HG03439 (cell line): ENCODE data around the gene RTCB.
"Not testable (repeated sequence)": the region's sequence is repeated elsewhere in the genome, so short reads cannot be mapped to it uniquely, and the experiment has no call there.

Experiments used
- ATAC-seq: cut with Tn5 transposase; IDR thresholded peaks from one replicate; pipeline ENCODE4 v1.9.1; 2021; ENCODE audit warnings: mild to moderate bottlenecking, moderate library complexity; ENCODE audit not compliant: unreplicated experiment

The RTCB gene

DNA sequence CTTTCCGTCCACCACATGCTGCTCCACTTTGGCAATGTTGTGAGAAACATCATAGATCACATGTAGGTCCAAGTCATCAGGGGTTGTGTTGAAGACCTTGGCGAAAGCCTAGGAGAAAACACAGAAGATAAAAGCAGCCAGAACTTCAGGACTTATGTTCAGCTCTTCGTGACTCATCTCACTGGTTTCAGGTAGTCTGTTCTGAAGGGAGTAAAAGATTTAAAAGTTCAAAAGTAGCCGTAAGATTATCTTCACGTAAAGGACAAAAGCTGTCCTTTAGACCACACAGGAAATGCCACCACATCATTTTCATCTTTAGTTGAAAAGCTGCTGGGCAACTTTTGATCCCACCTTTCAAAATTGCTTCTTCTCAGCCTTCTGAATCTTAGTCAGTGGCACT, 16.9 kb downstream of the RTCB start:
- no peak for ATAC-seq

- no peak for ATAC-seq
Observed at GRCh38 chr22:32389685-32390084, 22.4 kb downstream of the RTCB start.

GRCh38 chr22:32385681-32386080, 26.4 kb downstream of the RTCB start:
- ATAC-seq: no peak

GRCh38 chr22:32380991-32381390, 31.1 kb downstream of the RTCB start:
- no peak for ATAC-seq

DNA sequence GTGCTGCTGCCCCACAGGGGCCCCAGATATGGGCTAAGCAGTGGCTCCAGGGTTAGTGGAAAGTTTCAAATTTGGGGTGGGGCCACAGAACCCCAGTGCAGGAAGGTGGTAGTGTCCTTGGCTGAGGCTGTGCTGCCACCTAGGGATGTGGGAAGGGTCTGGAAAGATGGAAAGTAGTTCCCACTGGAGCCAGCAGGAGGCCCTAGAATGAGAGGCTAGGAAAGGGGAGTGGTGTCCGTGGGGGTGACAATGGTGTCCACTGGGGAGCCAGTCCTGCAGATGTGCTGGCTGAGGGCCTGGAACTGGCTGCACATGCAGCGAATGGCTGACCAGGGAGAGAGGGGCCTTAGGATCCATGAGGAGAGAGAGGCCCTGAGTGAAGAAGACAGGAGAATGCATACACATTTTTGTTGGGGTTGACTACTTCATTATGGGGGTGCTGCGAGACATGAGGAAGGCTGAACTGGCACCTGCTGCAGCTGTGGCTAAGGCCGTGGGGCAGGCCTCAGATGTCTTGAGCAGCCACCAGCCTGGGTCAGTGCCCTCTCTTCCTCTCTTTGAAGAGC, 33.3 kb downstream of the RTCB start:
- ATAC-seq: no peak

DNA sequence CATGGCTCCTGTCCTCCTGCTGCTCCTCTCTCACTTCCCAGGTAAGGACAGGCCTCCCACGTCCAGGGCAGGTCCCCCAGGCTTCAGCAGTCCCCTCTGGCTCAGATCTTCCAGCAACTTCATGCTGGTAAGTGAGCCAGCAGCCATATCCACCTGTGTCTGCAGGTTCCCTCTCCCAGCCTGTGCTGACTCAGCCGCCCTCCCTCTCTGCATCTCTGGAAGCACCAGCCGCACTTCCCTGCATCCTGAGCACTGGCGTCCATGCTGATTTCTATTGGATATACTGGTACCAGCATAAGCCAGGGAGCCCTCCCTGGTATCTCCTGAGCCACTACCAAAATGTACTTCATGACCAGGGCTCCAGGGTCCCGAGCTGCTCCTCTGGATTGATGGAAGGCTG, 35.4 kb downstream of the RTCB start:
- no peak for ATAC-seq

GRCh38 chr22:32375678-32376450, 36.2 kb downstream of the RTCB start:
- no peak for ATAC-seq

- no peak for ATAC-seq
Observed at GRCh38 chr22:32364210-32364609, 47.8 kb downstream of the RTCB start.

DNA sequence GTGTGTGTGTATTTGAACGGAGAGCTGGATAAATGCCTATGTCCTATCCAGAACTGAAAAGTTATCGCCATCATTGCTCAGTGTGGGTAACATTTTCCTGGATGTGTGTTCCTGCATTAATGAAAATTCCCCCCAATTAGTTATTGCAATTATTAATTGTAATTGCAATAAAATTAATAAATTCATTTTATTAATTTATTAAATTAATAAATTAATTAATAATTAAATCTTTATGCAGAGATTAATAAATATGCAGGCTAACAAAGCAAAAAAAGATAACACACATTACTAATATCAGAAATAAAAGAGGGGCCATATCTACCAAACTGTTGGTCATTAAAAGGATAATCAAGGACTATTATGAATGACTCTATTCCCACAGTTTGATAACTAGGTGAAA, 50.8 kb downstream of the RTCB start:
- ATAC-seq: no peak

DNA sequence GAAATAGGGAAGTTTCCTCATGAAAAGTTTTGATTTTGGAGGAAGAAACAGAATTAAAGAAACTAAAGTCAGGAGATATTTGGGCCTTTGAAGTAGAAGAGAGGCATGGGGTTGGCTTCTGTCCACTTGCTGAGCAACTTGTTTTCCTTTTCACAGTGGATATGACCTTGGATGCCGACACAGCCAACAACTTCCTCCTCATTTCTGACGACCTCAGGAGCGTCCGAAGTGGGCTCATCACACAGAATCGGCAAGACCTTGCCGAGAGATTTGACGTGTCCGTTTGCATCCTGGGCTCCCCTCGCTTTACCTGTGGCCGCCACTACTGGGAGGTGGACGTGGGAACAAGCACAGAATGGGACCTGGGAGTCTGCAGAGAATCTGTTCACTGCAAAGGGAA, 52.0 kb downstream of the RTCB start:
- ATAC-seq: not testable (repeated sequence)

GRCh38 chr22:32357567-32357966, 54.5 kb downstream of the RTCB start, which contains the start of gene RFPL3:
RFPL3 (plus strand) TSS chr22:32357867; CDS start chr22:32358072, 205 bp downstream.
- not testable (repeated sequence) for ATAC-seq

GRCh38 chr22:32355760-32356159, 56.3 kb downstream of the RTCB start:
- ATAC-seq: no peak

DNA sequence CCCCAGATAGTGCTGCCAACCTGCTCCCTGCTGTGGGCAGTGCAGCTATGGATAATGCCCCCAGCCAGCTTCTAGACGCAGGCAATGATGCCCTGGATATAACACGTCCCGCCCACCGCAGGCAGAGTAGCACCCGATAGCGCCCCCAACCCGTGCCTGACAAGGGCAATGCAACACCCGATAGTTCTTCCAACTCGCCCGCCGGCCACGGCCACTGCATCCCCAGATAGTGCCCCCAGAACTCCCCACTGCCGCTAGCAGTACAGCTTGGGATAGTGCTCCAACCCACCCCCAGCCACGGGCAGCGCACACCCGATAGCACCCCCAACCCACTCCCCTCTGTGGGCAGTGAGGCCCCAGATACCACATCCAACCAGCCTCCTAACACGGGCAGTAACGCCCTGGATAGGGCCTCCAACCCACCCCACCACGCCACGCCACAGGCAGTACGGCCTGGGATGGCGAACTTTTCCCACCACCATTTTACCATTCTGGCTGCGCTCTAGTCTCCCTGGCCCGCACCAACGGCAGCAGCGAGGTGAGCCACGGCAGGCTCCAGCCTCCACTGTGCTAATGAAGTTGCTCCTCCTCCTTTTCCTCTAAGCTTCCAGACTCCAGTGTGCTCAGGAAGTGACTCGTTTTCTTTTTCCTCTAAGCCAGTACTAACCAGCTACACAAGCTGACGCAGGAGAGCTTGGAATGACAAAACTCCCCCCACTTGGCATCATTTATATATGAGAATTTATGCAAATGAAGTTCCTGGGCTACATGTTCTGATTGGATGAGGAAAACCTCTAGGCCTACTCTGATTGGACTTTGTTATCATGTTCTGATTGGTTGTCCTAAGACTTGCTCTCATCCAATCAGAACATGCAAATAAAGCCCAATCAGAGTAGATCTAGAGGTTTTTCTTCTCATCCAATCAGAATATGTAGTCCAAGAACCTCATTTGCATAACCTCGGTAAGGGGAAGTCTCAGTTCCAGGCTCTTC, 57.4 kb downstream of the RTCB start:
- ATAC-seq: no peak

DNA sequence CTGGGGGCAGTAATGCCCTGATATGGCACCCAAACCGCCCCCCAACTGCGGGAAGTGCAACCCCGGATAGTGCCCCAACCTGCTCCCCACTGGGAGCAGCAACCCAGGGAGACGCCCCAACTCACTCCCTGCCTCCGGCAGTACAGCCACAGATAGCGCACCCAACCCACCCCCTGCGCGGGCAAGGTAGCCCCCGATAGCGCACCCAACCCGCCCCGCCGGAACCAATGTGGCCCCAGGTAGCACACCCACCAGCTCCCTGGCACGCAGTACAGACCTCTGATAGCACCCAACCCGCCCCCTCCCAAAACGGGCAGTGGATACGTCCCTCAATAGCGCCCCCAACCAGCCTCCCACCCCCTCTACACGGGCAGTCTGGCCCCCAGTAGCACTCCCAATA, 58.2 kb downstream of the RTCB start:
- ATAC-seq: no peak

GRCh38 chr22:32353292-32353691, 58.8 kb downstream of the RTCB start:
- no peak for ATAC-seq

- ATAC-seq: no peak
Observed at GRCh38 chr22:32352681-32353080, 59.4 kb downstream of the RTCB start.

DNA sequence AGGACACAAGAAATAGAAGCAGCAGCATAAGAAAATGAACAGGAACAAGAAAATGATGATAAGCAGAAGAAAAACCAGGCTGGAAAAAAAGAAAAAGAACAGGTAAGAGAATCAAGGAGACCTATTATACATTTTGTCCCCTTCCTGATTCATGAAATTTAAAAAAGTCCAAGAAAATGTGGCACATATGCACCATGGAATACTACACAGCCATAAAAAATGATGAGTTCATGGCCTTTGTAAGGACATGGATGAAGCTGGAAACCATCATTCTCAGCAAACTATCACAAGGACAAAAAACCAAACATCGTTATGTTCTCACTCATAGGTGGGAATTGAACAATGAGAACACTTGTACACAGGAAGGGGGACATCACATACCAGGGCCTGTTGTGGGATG, 60.2 kb downstream of the RTCB start:
- ATAC-seq: not testable (repeated sequence)

DNA sequence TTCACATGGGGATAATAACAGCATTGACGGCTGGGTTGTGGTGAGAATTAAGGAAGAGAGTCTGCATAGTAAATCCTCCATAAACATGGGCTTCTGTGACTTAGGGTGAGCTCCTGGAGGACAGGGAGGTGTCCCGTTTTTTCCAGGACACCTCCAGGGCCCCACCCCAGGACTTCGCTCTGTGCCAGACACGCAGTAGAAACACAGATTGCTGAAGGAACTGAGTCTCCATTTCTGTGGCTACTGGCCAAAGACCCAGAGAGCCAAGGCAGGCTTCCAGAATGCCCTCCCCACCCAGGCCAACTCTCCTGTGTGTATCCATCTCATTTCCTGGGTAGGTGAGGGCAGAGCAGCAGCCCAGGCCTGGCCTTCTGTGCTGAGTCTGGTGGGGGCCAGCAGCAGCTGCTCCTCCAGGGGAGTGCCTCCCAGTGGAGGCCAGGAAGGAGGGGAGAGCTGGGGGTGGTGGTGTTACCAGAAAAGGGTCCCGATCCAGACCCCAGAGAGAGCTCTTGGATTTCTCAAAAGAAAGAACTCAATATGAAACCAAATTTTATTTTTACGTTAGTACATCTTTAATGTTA, 63.9 kb downstream of the RTCB start:
- ATAC-seq: no peak

DNA sequence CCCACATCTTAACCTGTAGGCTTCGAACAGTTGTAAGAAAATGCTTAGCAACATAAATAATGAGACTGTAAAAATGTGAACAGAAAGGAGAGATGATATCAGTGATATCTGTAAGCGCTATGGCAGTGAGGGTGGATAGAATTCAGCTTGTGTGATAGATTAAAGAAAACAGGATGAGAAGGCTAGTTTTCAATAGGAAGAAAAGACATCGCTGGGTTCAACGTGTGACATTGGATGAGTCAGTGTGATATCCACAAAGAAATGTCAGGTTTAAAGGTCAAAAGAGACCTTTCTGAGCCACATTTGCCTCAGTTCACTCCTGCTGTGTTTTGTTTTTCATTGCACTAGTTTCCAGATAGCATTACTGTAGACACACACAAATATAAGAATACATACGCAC, 68.1 kb downstream of the RTCB start:
- no peak for ATAC-seq

GRCh38 chr22:32342977-32343376, 69.1 kb downstream of the RTCB start:
- no peak for ATAC-seq

DNA sequence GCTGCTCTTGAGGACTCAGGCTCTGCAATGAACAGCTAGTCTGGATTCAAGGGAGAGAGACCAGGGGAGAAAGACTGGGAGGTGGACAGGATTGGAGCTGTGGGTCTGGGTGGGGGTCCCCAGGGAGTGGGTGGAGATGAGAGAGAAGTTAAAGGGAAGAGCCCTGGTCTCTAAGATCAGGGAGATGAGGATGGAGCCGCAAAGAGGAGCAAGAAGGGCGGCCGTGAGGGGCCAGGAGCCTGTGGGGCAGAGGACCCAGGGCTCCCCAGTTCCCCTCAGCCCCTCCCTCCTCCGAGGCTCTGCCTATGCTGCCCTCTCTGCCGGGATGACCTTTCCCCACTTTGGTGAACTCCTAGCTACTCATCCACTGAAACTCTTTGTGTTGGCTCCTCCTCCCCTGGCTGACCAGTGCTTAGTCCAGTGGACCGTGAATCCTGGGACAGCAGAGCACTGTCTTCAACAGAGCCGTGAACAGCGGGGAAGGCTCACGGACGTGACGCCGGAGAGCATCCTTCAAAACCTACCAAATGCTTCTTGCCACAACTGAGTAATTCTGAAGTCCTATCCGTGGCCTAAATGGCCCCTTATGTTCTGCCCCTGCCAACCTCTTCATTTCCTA, 70.8 kb downstream of the RTCB start:
- ATAC-seq: no peak
